GM23248 (cell line): Measurements from ENCODE around the gene HHATL.

ENCODE experiments used
- EZH2 ChIP-seq: fragments of 200-600 bp; sonication (generic); IDR thresholded peaks from 2 replicates; pipeline ENCODE4 v1.6.1; 2018; ENCODE audit warnings: antibody characterized with exemption, mild to moderate bottlenecking; ENCODE audit not compliant: insufficient read depth, poor library complexity, severe bottlenecking
- EZH2phosphoT487 ChIP-seq: fragments of 200-600 bp; sonication (generic); IDR thresholded peaks from 2 replicates; pipeline ENCODE4 v1.6.1; 2018; ENCODE audit warnings: antibody characterized with exemption, moderate library complexity, mild to moderate bottlenecking, low read depth; ENCODE audit not compliant: insufficient read depth

DNA sequence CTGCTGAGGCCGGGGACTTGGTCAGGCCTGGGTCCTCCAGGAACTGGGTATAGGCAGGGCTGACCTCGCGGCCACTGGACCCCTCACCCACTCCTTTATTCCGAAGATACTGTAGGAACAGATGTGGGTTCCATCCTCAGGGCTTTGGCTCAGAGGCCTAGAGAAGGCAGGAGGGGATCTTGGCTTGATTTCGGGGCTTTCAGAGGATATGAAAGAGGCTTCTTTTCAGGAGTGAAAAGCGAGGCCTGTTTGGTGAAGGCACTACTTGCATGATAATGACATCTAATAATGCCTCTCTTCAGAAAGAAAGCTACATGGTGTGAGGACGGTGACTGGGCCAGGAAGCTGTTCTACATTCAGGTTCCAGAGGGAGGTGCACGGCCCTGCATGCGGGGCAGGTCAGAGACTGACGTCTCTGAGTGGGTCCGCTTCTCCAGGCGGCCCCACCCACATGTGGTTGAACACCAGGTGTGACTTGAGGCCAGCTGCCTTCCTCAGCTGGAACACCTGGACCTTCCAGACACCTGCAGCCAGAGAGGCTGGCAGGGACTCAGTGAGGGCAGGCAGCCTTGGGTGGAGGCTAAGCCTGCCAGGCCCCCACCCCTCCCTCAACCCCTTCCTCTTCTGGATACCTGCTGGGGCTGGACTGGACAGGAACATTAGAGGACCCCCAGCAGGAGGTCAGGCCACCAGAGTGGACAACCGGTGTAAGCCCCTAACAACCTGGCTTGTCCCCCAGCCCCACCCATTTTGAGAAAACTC lies 31.1 kb upstream of the HHATL start:
- TF ChIP-seq EZH2 (no peak), EZH2phosphoT487 (no peak)
